Lower lobe of right lung (tissue), 2 donors: Measurements from ENCODE around the gene STK17A. TPM values are rescaled to one million over a fixed set of nuclear protein-coding genes. Genes with fewer than 3 reads are reported as not detected.

Experiments used
- ATAC-seq, 2 donors: fragments of 200-7000 bp; cut with Tn5 transposase; one replicate each; pipeline ENCODE4 v1.9.1; 2020 to 2022; ENCODE audit warnings: mild to moderate bottlenecking in 2 of 2, moderate library complexity in 2 of 2
- DNase-seq: peaks from one replicate; pipeline ENCODE4 v3.0.0-alpha.2; 2020
- H3K27ac ChIP-seq: fragments of 200-600 bp; one replicate; pipeline ENCODE4 v1.8.0; 2022
- H3K27me3 ChIP-seq: fragments of 200-600 bp; one replicate; pipeline ENCODE4 v1.8.0; 2022; ENCODE audit warnings: low read depth
- H3K36me3 ChIP-seq: fragments of 200-600 bp; one replicate; pipeline ENCODE4 v1.8.0; 2022; ENCODE audit warnings: mild to moderate bottlenecking
- H3K4me1 ChIP-seq: fragments of 200-600 bp; one replicate; pipeline ENCODE4 v1.8.0; 2022
- H3K4me3 ChIP-seq: fragments of 200-600 bp; one replicate; pipeline ENCODE4 v1.8.0; 2022; ENCODE audit warnings: mild to moderate bottlenecking
- H3K9me3 ChIP-seq: fragments of 200-600 bp; one replicate; pipeline ENCODE4 v1.8.0; 2022
- CTCF ChIP-seq: fragments of 200-600 bp; IDR thresholded peaks from one replicate; pipeline ENCODE4 v1.8.0; 2022; ENCODE audit warnings: antibody characterized with exemption, mild to moderate bottlenecking
- intact Hi-C: fragments of 100-400 bp; cut with DNase I; formaldehyde crosslinking; loops from one replicate; pipeline ENCODE4 v1.11.0; 2022
- total RNA-seq: library from RNA; stranded (reverse); fragmentation: NEBNext Ultra II Directional; extraction: Animal tissue kit (Norgen Biotek cat#: 25700); gene quantifications from one replicate; pipeline ENCODE4 v1.2.1, GENCODE V29; 2021
- donor health status: DM: no; HTN: yes; CAD: no; lungs with severe emphysema.

STK17A gene
- total RNA-seq, 1 donor from 2014 or later, result 27.1 TPM

- H3K36me3 ChIP-seq, result peaks cover 69% of the 10 kb centered on the region
- H3K27ac ChIP-seq, result no peak overlapping the region
- intact Hi-C loops, result no loop called here
- no peaks in the 10 kb centered on the region for H3K27me3 ChIP-seq
- H3K4me1 ChIP-seq, result peaks cover 15% of the 10 kb centered on the region
- no peak for ATAC-seq
- no peak for DNase-seq
- no peak for TF ChIP-seq CTCF
- H3K4me3 ChIP-seq, result no peak overlapping the region
- no peaks in the 10 kb centered on the region for H3K9me3 ChIP-seq
Measured at GRCh38 chr7:43615558-43616145, 32.7 kb downstream of the STK17A start.

- ATAC-seq, result no peak
- Histone ChIP-seq H3K4me1 (peaks cover 9% of the 10 kb centered on the region), H3K4me3 (no peak overlapping the region), H3K27me3 (no peaks in the 10 kb centered on the region), H3K27ac (no peak overlapping the region), H3K9me3 (no peaks in the 10 kb centered on the region), H3K36me3 (peaks cover 67% of the 10 kb centered on the region)
- no peak for DNase-seq
- intact Hi-C loops, result no loop called here
- no peak for TF ChIP-seq CTCF
Measured at GRCh38 chr7:43616977-43617376, 34.1 kb downstream of the STK17A start.

- Histone ChIP-seq H3K27me3 (no peaks in the 10 kb centered on the region), H3K9me3 (no peaks in the 10 kb centered on the region), H3K4me1 (peaks cover 5% of the 10 kb centered on the region), H3K27ac (no peak overlapping the region), H3K4me3 (no peak overlapping the region), H3K36me3 (peaks cover 68% of the 10 kb centered on the region)
- no peak for TF ChIP-seq CTCF
- ATAC-seq (no peak), DNase-seq (no peak)
- intact Hi-C loops, result no loop called here
Measured at GRCh38 chr7:43618073-43618472, 35.2 kb downstream of the STK17A start.

GRCh38 chr7:43619213-43620012 lies 36.5 kb downstream of the STK17A start:
- DNase-seq (no peak), ATAC-seq (no peak)
- H3K9me3 ChIP-seq, result no peaks in the 10 kb centered on the region
- H3K4me3 ChIP-seq, result no peak overlapping the region
- intact Hi-C loops, result no loop called here
- H3K36me3 ChIP-seq, result peaks cover 76% of the 10 kb centered on the region
- peaks cover 5% of the 10 kb centered on the region for H3K4me1 ChIP-seq
- no peak for TF ChIP-seq CTCF
- no peak overlapping the region for H3K27ac ChIP-seq
- no peaks in the 10 kb centered on the region for H3K27me3 ChIP-seq

GRCh38 chr7:43621729-43622448 lies 39.0 kb downstream of the STK17A start:
- no peak for ATAC-seq
- intact Hi-C loops, result no loop called here
- no peak overlapping the region for H3K4me3 ChIP-seq
- no peaks in the 10 kb centered on the region for H3K9me3 ChIP-seq
- no peak for DNase-seq
- no peak for TF ChIP-seq CTCF
- H3K4me1 ChIP-seq, result peaks cover 5% of the 10 kb centered on the region
- H3K27me3 ChIP-seq, result no peaks in the 10 kb centered on the region
- H3K27ac ChIP-seq, result no peak overlapping the region
- peaks cover 79% of the 10 kb centered on the region for H3K36me3 ChIP-seq
